Mesothelial cell of epicardium (in vitro differentiated cells): ENCODE results near the gene MYO16. TPM values are rescaled to one million over a fixed set of nuclear protein-coding genes. Genes with fewer than 3 reads are reported as not detected.

Experiments
- DNase-seq, 2 experiments: peaks; one replicate each; pipeline ENCODE4 v3.0.0; 2021; ENCODE audit warnings: low spot score in 2 of 2; ENCODE audit not compliant: unreplicated experiment in 2 of 2
- H3K27ac Mint-ChIP-seq: 2 replicates; pipeline ENCODE4 v1.8.0; 2021; ENCODE audit warnings: mixed read lengths
- H3K27me3 Mint-ChIP-seq: 2 replicates; pipeline ENCODE4 v1.8.0; 2021; ENCODE audit warnings: low read depth, mixed read lengths
- H3K36me3 Mint-ChIP-seq: 2 replicates; pipeline ENCODE4 v1.8.0; 2021; ENCODE audit warnings: mixed read lengths
- H3K4me1 Mint-ChIP-seq: 2 replicates; pipeline ENCODE4 v1.8.0; 2021; ENCODE audit warnings: mixed read lengths
- H3K4me3 Mint-ChIP-seq: 2 replicates; pipeline ENCODE4 v1.8.0; 2021; ENCODE audit warnings: mild to moderate bottlenecking, moderate library complexity, mixed read lengths
- H3K9me3 Mint-ChIP-seq: 2 replicates; pipeline ENCODE4 v1.8.0; 2021; ENCODE audit warnings: mixed read lengths
- total RNA-seq: library from RNA; stranded (reverse); gene quantifications from 3 replicates; pipeline ENCODE4 v1.2.1, GENCODE V29; 2021
- TF ChIP-seq, protein P1 (sequence below): fragments of 200-600 bp; sonication (generic); IDR thresholded peaks from one replicate; pipeline ENCODE4 v1.5.0; 2021; ENCODE audit warnings: antibody characterized with exemption; ENCODE audit not compliant: unreplicated experiment

Gene MYO16
- total RNA-seq, 1 donor from 2014 or later: 0.07 TPM

DNA sequence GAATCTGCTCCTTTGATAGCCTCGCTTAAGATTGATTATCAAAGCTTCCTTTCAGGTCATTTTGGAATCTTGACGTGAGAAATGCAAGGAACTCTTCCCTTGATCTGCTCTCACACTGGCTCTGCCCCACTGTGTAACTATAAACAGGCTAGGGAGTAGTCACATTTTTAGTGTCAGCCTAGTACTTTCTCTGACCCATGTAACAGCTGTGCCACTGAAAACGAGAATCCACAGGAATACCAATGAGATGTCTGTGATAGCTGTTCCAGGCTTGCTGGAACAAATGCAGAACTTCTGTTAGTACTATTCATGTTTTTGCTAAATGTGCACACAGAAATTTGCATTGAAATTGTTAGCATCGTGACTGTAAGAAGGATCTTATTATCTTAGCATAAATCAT lies 221.3 kb downstream of the MYO16 start:
- TF ChIP-seq, protein P1, sequence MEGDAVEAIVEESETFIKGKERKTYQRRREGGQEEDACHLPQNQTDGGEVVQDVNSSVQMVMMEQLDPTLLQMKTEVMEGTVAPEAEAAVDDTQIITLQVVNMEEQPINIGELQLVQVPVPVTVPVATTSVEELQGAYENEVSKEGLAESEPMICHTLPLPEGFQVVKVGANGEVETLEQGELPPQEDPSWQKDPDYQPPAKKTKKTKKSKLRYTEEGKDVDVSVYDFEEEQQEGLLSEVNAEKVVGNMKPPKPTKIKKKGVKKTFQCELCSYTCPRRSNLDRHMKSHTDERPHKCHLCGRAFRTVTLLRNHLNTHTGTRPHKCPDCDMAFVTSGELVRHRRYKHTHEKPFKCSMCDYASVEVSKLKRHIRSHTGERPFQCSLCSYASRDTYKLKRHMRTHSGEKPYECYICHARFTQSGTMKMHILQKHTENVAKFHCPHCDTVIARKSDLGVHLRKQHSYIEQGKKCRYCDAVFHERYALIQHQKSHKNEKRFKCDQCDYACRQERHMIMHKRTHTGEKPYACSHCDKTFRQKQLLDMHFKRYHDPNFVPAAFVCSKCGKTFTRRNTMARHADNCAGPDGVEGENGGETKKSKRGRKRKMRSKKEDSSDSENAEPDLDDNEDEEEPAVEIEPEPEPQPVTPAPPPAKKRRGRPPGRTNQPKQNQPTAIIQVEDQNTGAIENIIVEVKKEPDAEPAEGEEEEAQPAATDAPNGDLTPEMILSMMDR: no peak
- H3K27me3 Mint-ChIP-seq: no peaks in the 10 kb centered on the region
- no peaks in the 10 kb centered on the region for H3K36me3 Mint-ChIP-seq
- no peak overlapping the region for H3K27ac Mint-ChIP-seq
- no peaks in the 10 kb centered on the region for H3K9me3 Mint-ChIP-seq
- H3K4me3 Mint-ChIP-seq: no peak overlapping the region
- no peak for DNase-seq
- H3K4me1 Mint-ChIP-seq: peaks cover 14% of the 10 kb centered on the region

DNA sequence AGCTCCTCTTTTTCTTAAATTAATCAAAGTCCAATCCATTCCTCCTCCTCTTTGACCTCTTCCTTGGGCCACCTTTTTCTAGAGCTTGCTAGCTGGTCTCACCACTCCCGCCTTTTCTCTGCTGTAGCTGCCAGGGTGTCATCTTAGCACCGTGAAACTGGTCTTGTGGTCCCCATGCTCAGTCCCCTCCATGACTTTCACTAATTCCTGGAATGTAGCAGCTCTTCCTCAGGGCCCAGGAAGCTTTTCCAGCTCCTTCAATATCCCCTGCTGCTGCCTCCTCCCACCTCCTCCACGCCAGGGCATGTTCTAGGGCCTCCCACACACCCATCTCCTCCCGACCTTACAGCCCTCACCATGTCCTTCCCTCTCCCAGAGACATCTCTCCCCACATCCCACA lies 222.2 kb downstream of the MYO16 start:
- Mint-ChIP-seq H3K4me3 (no peak overlapping the region), H3K4me1 (peaks cover 14% of the 10 kb centered on the region), H3K27me3 (no peaks in the 10 kb centered on the region), H3K9me3 (peaks cover 1% of the 10 kb centered on the region), H3K27ac (no peak overlapping the region), H3K36me3 (no peaks in the 10 kb centered on the region)
- no peak for DNase-seq
- TF ChIP-seq, protein P1: no peak

DNA sequence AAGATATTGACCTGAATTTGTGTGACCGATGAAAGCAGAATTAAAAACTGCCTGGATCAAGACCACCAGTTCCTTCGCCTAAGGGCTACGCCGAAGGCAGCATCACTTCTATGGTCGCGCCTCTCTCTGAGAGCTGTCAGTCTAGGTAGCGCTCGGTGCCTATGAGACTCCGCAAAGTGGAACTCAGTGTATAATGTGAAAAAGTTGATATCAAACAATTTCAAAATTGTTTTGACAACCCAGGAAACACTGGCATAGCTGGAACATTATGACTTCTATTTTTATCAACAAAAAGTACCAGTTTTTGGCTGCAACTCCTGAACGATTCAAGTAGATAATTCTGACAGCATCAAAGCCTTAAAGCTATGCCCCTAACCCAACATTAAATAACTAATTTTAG lies 223.6 kb downstream of the MYO16 start:
- no peak overlapping the region for H3K4me3 Mint-ChIP-seq
- no peak for DNase-seq
- H3K27me3 Mint-ChIP-seq: no peaks in the 10 kb centered on the region

DNA sequence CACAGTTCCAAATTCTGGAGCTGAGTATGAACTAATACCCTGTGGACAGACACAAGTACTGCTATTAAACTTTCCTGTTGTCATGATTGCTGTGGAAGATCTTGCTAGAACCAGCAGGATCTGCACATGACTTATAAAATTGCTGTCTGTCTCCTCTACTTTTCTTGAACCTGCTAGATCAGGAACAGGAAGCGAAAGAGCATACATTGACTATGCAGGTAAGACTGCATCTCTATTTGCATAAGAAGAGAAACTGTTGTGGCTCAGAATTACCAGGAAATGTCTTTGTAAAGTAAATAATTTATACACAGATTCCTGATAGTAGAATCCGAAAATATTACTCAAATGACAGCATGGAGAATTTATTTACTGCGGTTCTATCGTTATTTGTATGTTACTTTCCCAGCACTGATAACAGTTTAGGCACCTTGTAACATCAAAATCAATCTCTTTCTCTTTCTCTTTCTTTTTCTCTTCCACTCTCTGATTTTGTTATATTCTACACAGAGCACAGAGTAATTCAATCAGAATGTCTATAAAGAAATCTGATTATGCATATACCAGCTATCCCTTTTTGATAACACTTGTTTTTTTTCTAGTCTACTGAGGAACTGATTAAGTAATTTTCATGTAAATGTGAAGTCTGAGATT lies 226.5 kb downstream of the MYO16 start:
- peaks cover 4% of the 10 kb centered on the region for H3K9me3 Mint-ChIP-seq
- H3K4me1 Mint-ChIP-seq: peaks cover 18% of the 10 kb centered on the region
- H3K27me3 Mint-ChIP-seq: no peaks in the 10 kb centered on the region
- no peak overlapping the region for H3K4me3 Mint-ChIP-seq
- no peak for DNase-seq
- H3K36me3 Mint-ChIP-seq: no peaks in the 10 kb centered on the region
- no peak overlapping the region for H3K27ac Mint-ChIP-seq
- TF ChIP-seq, protein P1: no peak

More for the DNA sequence above, 223.6 kb downstream of the MYO16 start:
- Mint-ChIP-seq H3K4me1 (peaks cover 14% of the 10 kb centered on the region), H3K9me3 (peaks cover 4% of the 10 kb centered on the region), H3K36me3 (no peaks in the 10 kb centered on the region), H3K27ac (no peak overlapping the region)
- TF ChIP-seq, protein P1: no peak

DNA sequence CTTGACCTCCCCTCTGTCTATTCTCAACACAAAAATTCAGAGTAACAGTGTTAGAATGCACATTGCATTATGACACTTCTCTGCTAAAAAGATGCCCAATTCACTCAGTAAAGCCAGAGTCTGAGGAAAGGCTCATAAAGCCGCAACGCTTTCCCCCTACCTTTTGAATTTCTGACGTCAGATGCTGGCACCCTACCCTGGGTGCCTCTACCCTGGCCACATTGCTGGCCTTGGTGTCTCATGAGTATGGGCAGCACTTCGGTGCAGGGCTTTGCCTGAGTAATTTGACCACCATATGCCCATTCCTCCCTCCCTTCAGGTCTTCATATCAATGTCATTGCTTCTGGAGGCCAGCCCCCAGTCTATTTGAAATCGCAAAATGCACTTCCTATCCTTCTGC lies 229.3 kb downstream of the MYO16 start:
- H3K36me3 Mint-ChIP-seq: no peaks in the 10 kb centered on the region
- H3K4me3 Mint-ChIP-seq: no peak overlapping the region
- peaks cover 4% of the 10 kb centered on the region for H3K9me3 Mint-ChIP-seq
- H3K27me3 Mint-ChIP-seq: no peaks in the 10 kb centered on the region
- TF ChIP-seq, protein P1: no peak
- peaks cover 8% of the 10 kb centered on the region for H3K4me1 Mint-ChIP-seq
- no peak for DNase-seq
- H3K27ac Mint-ChIP-seq: no peak overlapping the region
